GM12878 (cell line): ENCODE results near the gene NRM. TPM values are rescaled to one million over a fixed set of nuclear protein-coding genes. Genes with fewer than 3 reads are reported as not detected.

Experiments
- BHLHE40 ChIP-seq, 2 experiments: fragments of 450-650 bp in 1 of 2; IDR thresholded peaks; 2 replicates each; pipeline ENCODE4 v1.6.1; 2011 to 2017; ENCODE audit warnings: low read depth in 2 of 2, borderline replicate concordance in 1 of 2, improper control_type of control experiment in 1 of 2, low read length in 1 of 2, mild to moderate bottlenecking in 1 of 2
- EGR1 ChIP-seq, 2 experiments: IDR thresholded peaks; 1 replicate in 1 of 2; 2 replicates in 1 of 2; pipeline ENCODE4 v1.6.1; 2011 to 2012; ENCODE audit warnings: low read depth in 2 of 2, low read length in 2 of 2, borderline replicate concordance in 1 of 2, mild to moderate bottlenecking in 1 of 2, moderate library complexity in 1 of 2
- ETV6 ChIP-seq, 2 experiments: fragments of 450-650 bp in 1 of 2; IDR thresholded peaks in 1 of 2; conservative IDR thresholded peaks in 1 of 2; 2 replicates each; pipeline ENCODE4 v1.6.1; 2014; ENCODE audit warnings: antibody characterized with exemption in 1 of 2, borderline replicate concordance in 1 of 2, low read depth in 1 of 2, mild to moderate bottlenecking in 1 of 2, moderate library complexity in 1 of 2
- GATAD2B ChIP-seq: fragments of 450-650 bp; conservative IDR thresholded peaks from 2 replicates; pipeline ENCODE4 v1.6.1; 2017; ENCODE audit warnings: low read depth, mild to moderate bottlenecking, moderate library complexity
- NR2F1 ChIP-seq: fragments of 450-650 bp; conservative IDR thresholded peaks from 2 replicates; pipeline ENCODE4 v1.6.1; 2017; ENCODE audit warnings: mild to moderate bottlenecking
- SMC3 ChIP-seq: IDR thresholded peaks from 2 replicates; pipeline ENCODE4 v1.6.1; 2011; ENCODE audit warnings: low read length, improper control_type of control experiment, borderline replicate concordance
- SP1 ChIP-seq: IDR thresholded peaks from one replicate; pipeline ENCODE4 v1.6.1; 2011; ENCODE audit warnings: low read depth, low read length
- SREBF2 ChIP-seq: IDR thresholded peaks from 2 replicates; pipeline ENCODE4 v1.6.1; 2012; ENCODE audit warnings: mild to moderate bottlenecking, low read length
- TBL1XR1 ChIP-seq: IDR thresholded peaks from 2 replicates; pipeline ENCODE4 v1.6.1; 2012; ENCODE audit warnings: low read depth, low read length, improper control_type of control experiment
- YY1 ChIP-seq: IDR thresholded peaks from 2 replicates; pipeline ENCODE4 v1.6.1; 2011; ENCODE audit warnings: low read depth, mild to moderate bottlenecking, low read length
- ZNF207 ChIP-seq: fragments of 450-650 bp; IDR thresholded peaks from 2 replicates; pipeline ENCODE4 v1.6.1; 2014; ENCODE audit warnings: antibody characterized with exemption, mild to moderate bottlenecking, borderline replicate concordance
- polyA plus RNA-seq, 11 experiments: library from polyadenylated mRNA; depleted of rRNA in 4 of 11; unstranded in 6 of 11; stranded (reverse) in 5 of 11; fragments of >200 nt; fragmentation: Nextera tagmentation in 4 of 11; fragmentation: Illumina TruSeq in 1 of 11; extraction: Ambion mirVana in 4 of 11; extraction: Trizol in 1 of 11; gene quantifications; 1 replicate in 1 of 11; 2 replicates in 10 of 11; pipeline versions ENCODE4 v1.2.1 to v1.2.3, GENCODE V29; 2011 to 2016; ENCODE audit warnings: inconsistent platforms in 2 of 11, missing spikeins in 2 of 11, low read depth in 1 of 11
- total RNA-seq, 4 experiments: library from RNA; depleted of rRNA in 3 of 4; stranded (reverse); fragments of >200 nt in 3 of 4; fragmentation: Illumina TruSeq in 1 of 4; extraction: Trizol in 1 of 4; gene quantifications; 2 replicates each; pipeline versions ENCODE4 v1.2.1 to v1.2.3, GENCODE V29; 2013 to 2021
- TF ChIP-seq, protein P1 (sequence below): fragments of 450-650 bp; formaldehyde crosslinking; IDR thresholded peaks from 2 replicates; pipeline ENCODE4 v1.4.0; 2020; ENCODE audit warnings: mild to moderate bottlenecking, moderate library complexity
- TF ChIP-seq, protein P2 (sequence below): fragments of 450-650 bp; IDR thresholded peaks from 2 replicates; pipeline ENCODE4 v1.6.1; 2018; ENCODE audit warnings: mild to moderate bottlenecking, low read depth, moderate library complexity; ENCODE audit not compliant: partially characterized antibody
- TF ChIP-seq, protein P3 (sequence below): IDR thresholded peaks from 2 replicates; pipeline ENCODE4 v1.6.1; 2012; ENCODE audit warnings: mild to moderate bottlenecking, low read depth, low read length
- TF ChIP-seq, protein P4 (sequence below): fragments of 450-650 bp; IDR thresholded peaks from 2 replicates; pipeline ENCODE4 v1.6.1; 2016; ENCODE audit warnings: mild to moderate bottlenecking

The NRM gene
- total and polyA plus RNA-seq, 10 of the 15 experiments (the other 5 are each of a cell fraction or from before 2014, with no cell fraction given): 15.4 to 46.7 (median 29.0) TPM

DNA sequence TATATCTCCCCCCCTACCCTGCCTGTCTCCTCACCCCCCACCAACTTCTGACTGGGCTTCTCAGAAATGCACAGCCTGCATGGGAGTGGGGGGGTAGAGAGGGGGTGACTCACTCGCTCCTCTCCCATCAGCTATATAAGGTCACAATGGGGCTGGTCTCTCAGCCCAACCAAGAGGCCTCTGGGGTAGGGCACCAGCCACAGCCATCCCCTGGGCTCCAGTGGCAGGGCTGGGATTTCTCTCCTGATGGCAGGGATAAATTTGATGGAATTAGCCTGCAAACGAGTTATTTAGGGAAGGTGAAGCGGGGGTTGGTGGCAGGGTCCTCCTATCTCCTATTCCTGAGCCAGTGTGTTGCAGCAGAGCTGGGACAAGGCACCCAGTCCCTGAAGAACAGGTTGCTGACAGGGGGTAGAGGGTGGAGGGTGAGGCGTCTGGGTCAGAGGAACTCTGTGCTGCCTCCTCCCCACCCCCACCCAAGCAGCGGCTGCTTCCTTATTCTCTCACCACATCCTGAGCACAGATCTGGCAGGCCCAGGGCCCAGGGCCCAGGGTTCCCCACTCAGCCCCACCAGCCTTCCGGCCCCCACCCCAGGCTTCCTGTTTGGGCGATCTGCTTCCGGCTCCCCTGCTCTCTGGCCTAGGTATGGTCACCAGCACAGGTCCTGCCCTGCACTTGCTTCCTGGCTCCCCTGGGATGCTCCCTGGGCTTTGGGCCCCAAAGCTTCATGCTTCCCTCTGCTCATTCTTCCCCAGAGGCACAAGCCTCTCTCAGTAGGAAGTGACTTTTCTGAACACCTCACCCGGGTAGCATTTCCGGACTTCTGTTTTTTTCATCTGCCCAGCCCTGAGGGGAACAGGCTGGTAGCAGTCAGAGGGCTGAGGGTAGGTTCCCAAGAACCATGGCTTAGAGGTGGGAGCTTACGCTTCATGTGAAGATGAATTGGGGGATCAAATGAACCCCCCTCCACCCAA, 8.4 kb downstream of the NRM start (continued):
- TF ChIP-seq, protein P1, sequence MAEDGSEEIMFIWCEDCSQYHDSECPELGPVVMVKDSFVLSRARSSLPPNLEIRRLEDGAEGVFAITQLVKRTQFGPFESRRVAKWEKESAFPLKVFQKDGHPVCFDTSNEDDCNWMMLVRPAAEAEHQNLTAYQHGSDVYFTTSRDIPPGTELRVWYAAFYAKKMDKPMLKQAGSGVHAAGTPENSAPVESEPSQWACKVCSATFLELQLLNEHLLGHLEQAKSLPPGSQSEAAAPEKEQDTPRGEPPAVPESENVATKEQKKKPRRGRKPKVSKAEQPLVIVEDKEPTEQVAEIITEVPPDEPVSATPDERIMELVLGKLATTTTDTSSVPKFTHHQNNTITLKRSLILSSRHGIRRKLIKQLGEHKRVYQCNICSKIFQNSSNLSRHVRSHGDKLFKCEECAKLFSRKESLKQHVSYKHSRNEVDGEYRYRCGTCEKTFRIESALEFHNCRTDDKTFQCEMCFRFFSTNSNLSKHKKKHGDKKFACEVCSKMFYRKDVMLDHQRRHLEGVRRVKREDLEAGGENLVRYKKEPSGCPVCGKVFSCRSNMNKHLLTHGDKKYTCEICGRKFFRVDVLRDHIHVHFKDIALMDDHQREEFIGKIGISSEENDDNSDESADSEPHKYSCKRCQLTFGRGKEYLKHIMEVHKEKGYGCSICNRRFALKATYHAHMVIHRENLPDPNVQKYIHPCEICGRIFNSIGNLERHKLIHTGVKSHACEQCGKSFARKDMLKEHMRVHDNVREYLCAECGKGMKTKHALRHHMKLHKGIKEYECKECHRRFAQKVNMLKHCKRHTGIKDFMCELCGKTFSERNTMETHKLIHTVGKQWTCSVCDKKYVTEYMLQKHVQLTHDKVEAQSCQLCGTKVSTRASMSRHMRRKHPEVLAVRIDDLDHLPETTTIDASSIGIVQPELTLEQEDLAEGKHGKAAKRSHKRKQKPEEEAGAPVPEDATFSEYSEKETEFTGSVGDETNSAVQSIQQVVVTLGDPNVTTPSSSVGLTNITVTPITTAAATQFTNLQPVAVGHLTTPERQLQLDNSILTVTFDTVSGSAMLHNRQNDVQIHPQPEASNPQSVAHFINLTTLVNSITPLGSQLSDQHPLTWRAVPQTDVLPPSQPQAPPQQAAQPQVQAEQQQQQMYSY: no peak
- no peak for TF ChIP-seq SMC3
- peak; percentile 74 to 98; a peak in 3 of 4 replicates for TF ChIP-seq ETV6 (conservative IDR thresholded peaks at IDR 0.05 in 1 of 2, IDR thresholded peaks at IDR 0.05 in 1 of 2; ENCODE audit: borderline replicate concordance in 1 of 2, low read depth in 1 of 2)
- TF ChIP-seq, protein P2, sequence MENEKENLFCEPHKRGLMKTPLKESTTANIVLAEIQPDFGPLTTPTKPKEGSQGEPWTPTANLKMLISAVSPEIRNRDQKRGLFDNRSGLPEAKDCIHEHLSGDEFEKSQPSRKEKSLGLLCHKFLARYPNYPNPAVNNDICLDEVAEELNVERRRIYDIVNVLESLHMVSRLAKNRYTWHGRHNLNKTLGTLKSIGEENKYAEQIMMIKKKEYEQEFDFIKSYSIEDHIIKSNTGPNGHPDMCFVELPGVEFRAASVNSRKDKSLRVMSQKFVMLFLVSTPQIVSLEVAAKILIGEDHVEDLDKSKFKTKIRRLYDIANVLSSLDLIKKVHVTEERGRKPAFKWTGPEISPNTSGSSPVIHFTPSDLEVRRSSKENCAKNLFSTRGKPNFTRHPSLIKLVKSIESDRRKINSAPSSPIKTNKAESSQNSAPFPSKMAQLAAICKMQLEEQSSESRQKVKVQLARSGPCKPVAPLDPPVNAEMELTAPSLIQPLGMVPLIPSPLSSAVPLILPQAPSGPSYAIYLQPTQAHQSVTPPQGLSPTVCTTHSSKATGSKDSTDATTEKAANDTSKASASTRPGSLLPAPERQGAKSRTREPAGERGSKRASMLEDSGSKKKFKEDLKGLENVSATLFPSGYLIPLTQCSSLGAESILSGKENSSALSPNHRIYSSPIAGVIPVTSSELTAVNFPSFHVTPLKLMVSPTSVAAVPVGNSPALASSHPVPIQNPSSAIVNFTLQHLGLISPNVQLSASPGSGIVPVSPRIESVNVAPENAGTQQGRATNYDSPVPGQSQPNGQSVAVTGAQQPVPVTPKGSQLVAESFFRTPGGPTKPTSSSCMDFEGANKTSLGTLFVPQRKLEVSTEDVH: peak; percentile 84
- TF ChIP-seq TBL1XR1: peak; percentile 49; the same call in 1 of the 2 replicates
- TF ChIP-seq, protein P3, sequence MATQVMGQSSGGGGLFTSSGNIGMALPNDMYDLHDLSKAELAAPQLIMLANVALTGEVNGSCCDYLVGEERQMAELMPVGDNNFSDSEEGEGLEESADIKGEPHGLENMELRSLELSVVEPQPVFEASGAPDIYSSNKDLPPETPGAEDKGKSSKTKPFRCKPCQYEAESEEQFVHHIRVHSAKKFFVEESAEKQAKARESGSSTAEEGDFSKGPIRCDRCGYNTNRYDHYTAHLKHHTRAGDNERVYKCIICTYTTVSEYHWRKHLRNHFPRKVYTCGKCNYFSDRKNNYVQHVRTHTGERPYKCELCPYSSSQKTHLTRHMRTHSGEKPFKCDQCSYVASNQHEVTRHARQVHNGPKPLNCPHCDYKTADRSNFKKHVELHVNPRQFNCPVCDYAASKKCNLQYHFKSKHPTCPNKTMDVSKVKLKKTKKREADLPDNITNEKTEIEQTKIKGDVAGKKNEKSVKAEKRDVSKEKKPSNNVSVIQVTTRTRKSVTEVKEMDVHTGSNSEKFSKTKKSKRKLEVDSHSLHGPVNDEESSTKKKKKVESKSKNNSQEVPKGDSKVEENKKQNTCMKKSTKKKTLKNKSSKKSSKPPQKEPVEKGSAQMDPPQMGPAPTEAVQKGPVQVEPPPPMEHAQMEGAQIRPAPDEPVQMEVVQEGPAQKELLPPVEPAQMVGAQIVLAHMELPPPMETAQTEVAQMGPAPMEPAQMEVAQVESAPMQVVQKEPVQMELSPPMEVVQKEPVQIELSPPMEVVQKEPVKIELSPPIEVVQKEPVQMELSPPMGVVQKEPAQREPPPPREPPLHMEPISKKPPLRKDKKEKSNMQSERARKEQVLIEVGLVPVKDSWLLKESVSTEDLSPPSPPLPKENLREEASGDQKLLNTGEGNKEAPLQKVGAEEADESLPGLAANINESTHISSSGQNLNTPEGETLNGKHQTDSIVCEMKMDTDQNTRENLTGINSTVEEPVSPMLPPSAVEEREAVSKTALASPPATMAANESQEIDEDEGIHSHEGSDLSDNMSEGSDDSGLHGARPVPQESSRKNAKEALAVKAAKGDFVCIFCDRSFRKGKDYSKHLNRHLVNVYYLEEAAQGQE: 0 out of 2 replicates have a peak, but pooled peaks have one; percentile 22
- TF ChIP-seq YY1: peak; percentile 63
- TF ChIP-seq NR2F1: peak; percentile 58
- peak; percentile 77; the same call in 1 of the 2 replicates for TF ChIP-seq GATAD2B
- TF ChIP-seq SREBF2: no peak
- TF ChIP-seq BHLHE40 (IDR thresholded peaks at IDR 0.05; ENCODE audit: borderline replicate concordance in 1 of 2, low read depth in 2 of 2, low read length in 1 of 2): peak in 1 of 2 experiments; percentile 50; a peak in 1 of 4 replicates
- TF ChIP-seq, protein P4, sequence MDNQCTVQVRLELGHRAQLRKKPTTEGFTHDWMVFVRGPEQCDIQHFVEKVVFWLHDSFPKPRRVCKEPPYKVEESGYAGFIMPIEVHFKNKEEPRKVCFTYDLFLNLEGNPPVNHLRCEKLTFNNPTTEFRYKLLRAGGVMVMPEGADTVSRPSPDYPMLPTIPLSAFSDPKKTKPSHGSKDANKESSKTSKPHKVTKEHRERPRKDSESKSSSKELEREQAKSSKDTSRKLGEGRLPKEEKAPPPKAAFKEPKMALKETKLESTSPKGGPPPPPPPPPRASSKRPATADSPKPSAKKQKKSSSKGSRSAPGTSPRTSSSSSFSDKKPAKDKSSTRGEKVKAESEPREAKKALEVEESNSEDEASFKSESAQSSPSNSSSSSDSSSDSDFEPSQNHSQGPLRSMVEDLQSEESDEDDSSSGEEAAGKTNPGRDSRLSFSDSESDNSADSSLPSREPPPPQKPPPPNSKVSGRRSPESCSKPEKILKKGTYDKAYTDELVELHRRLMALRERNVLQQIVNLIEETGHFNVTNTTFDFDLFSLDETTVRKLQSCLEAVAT: peak; percentile 87
- peak; percentile 57 for TF ChIP-seq SP1
- TF ChIP-seq ZNF207: 0 out of 2 replicates have a peak, but pooled peaks have one; percentile 40
- TF ChIP-seq EGR1 (IDR thresholded peaks at IDR 0.05; ENCODE audit: borderline replicate concordance in 1 of 2, low read depth in 2 of 2, low read length in 2 of 2): peak in 1 of 2 experiments; percentile 92; a peak in 2 of 3 replicates
